SK-N-DZ (cell line): Measurements from ENCODE around the gene LST1.

Experiments
- DNase-seq: peaks from one replicate; pipeline ENCODE4 v3.0.0-alpha.2; 2015; ENCODE audit warnings: low spot score

LST1 gene

DNA sequence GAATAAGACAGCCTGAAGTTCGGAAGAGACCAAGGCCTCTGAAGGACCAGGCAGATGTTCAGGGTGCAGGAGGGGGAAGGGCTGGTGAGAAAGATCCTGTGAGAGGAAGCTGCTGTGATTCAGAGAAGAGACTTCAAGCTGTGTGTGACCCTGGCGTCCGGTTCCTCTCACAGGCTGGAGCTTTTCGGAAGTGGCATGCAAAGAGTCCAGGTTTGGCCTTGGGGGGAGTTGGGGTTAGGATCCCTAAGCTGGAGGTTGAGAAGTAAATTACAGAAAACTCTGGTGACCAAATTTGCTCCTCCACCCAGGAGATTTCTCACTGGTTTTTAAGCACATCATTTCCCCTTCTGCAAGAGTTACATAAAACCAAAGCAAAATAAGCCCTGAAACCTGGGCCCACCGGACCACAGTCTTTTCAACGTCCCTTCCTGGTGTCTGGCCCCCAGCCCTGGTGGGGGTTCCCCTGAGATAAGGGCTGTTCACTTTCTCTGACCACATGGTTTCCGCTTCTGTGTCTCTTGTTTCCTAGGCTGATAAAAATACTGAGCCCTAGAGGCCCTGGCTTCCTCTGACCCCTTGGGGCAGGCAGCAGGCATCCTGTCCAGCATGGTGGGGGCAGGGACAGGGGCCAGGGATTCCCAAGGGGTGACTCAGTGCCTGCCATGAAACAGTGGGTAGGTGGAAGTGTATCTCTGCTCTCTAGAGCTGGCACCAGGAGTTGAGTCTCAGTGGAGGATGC is 25.9 kb upstream of the LST1 start:
- DNase-seq: no peak

DNA sequence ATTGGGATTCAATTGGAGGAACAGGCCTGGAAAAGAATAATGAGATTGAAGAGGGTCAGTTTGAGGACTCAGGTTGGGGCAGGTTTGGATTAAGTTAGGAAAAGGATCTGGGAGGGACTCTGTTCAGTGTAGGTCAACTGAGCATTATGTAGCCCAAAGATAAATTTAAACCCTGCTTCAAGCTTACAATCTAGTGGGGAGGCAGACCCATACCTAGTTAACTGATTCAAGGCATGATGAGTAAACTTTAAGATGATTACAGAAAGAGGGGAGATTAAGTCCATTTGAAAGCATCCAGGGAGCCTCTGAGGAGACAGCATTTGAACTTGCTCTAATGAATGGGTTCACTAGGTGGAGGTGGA is 25.4 kb upstream of the LST1 start:
- no peak for DNase-seq

DNA sequence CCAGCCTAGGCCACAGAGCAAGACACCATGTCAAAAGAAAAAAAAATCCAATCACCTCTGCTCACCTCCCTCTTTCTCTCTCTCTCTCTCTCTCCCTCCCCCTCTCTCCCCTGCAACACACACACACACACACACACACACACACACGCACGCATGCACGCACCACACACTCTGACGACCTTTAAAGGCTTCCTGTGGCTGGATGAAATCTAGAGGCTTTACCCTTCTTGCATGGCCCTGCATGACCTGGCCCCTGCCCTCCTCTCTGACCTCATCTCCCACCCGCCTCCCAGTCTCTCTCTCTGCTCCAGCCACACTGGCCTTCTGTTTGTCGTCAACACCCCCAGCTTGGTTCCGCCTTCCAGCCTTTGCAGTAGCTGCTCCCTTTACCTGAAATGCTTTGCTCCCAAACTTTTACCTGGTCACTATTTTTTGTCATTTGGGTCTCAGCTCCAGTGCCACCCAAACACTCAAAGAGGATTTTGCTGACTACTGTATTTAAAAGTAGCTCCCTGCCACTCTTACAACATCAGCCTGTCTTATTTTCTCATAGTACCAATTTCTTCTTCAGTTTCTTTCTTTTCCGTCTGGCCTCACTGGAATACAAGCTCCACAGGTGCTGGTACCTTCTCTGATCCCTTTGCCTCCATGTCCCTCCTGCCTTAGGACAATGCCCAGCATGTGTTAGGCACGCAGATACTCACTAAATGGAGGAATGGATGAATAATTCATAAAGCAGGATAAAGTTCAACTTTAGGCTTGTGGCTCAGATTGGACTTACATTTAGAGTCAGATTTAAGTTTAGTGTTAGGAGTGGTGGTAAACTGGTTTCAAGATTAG is 18.3 kb upstream of the LST1 start:
- DNase-seq: no peak

DNA sequence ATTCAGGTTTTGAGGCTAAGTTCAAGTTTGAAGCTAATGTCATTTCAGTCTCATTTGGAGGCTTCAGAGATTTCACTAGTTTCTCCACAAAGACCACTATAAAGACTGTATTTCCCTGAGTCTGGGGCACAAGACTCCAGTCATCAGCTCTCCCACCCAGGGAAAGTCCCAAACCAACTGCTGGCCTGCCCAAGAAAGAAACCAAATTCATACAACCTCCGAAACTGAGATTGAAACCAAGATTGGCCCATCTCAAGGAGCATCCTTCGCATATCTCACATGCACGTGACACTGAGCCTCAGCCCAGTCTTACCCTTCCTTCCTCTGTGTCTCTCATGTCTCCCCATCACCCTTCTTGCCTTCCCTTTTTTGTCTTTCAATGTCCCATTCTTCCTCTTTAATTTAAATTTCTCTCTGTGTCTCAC is 17.5 kb upstream of the LST1 start:
- no peak for DNase-seq

DNA sequence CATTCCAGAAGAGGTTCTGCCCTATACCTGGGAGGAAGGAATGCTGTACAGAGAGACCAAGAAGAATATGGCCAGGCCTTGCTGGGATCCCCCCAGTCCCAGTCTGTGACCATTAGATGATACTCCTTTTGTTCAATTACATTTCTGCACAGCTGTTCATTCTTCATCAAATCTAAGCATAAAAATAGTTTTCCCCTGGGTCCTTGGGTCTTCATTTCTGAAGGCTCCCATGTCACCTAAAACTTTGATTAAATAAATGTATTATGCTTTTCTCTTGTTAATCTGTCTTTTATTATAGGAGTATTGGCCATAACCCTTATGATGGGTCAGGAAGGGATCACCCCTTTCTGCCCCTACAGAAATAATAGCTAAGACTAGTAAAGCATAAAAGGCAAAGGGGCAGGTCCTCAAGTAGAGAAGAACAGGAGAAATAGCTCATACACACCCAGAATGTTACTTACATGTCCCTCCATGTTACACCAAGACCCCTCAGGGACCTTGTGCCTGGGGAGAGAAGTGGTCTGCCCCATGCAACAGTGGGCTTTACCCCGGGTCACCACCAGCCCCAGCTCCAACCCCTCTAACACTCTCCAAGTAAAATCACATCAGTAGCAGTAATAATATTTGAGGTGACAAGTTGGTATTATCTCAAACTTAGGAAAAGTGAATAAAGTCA is 16.1 kb upstream of the LST1 start:
- DNase-seq: no peak

DNA sequence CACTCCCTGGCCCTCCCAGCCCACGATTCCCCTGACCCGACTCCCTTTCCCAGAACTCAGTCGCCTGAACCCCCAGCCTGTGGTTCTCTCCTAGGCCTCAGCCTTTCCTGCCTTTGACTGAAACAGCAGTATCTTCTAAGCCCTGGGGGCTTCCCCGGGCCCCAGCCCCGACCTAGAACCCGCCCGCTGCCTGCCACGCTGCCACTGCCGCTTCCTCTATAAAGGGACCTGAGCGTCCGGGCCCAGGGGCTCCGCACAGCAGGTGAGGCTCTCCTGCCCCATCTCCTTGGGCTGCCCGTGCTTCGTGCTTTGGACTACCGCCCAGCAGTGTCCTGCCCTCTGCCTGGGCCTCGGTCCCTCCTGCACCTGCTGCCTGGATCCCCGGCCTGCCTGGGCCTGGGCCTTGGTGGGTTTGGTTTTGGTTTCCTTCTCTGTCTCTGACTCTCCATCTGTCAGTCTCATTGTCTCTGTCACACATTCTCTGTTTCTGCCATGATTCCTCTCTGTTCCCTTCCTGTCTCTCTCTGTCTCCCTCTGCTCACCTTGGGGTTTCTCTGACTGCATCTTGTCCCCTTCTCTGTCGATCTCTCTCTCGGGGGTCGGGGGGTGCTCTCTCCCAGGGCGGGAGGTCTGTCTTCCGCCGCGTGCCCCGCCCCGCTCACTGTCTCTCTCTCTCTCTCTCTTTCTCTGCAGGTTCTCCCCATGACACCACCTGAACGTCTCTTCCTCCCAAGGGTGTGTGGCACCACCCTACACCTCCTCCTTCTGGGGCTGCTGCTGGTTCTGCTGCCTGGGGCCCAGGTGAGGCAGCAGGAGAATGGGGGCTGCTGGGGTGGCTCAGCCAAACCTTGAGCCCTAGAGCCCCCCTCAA is 13.8 kb upstream of the LST1 start, which contains the start of gene LTA:
Gene LTA, plus strand, starts transcription at position 249 of the 871 bp plus-strand sequence. Its CDS starts 454 bp downstream, at position 703.
- no peak for DNase-seq

DNA sequence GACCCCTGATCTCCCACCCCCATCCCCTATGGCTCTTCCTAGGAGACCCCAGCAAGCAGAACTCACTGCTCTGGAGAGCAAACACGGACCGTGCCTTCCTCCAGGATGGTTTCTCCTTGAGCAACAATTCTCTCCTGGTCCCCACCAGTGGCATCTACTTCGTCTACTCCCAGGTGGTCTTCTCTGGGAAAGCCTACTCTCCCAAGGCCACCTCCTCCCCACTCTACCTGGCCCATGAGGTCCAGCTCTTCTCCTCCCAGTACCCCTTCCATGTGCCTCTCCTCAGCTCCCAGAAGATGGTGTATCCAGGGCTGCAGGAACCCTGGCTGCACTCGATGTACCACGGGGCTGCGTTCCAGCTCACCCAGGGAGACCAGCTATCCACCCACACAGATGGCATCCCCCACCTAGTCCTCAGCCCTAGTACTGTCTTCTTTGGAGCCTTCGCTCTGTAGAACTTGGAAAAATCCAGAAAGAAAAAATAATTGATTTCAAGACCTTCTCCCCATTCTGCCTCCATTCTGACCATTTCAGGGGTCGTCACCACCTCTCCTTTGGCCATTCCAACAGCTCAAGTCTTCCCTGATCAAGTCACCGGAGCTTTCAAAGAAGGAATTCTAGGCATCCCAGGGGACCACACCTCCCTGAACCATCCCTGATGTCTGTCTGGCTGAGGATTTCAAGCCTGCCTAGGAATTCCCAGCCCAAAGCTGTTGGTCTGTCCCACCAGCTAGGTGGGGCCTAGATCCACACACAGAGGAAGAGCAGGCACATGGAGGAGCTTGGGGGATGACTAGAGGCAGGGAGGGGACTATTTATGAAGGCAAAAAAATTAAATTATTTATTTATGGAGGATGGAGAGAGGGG is 12.6 kb upstream of the LST1 start:
- DNase-seq: no peak

DNA sequence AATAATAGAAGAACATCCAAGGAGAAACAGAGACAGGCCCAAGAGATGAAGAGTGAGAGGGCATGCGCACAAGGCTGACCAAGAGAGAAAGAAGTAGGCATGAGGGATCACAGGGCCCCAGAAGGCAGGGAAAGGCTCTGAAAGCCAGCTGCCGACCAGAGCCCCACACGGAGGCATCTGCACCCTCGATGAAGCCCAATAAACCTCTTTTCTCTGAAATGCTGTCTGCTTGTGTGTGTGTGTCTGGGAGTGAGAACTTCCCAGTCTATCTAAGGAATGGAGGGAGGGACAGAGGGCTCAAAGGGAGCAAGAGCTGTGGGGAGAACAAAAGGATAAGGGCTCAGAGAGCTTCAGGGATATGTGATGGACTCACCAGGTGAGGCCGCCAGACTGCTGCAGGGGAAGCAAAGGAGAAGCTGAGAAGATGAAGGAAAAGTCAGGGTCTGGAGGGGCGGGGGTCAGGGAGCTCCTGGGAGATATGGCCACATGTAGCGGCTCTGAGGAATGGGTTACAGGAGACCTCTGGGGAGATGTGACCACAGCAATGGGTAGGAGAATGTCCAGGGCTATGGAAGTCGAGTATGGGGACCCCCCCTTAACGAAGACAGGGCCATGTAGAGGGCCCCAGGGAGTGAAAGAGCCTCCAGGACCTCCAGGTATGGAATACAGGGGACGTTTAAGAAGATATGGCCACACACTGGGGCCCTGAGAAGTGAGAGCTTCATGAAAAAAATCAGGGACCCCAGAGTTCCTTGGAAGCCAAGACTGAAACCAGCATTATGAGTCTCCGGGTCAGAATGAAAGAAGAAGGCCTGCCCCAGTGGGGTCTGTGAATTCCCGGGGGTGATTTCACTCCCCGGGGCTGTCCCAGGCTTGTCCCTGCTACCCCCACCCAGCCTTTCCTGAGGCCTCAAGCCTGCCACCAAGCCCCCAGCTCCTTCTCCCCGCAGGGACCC is 11.7 kb upstream of the LST1 start:
- DNase-seq: no peak

DNA sequence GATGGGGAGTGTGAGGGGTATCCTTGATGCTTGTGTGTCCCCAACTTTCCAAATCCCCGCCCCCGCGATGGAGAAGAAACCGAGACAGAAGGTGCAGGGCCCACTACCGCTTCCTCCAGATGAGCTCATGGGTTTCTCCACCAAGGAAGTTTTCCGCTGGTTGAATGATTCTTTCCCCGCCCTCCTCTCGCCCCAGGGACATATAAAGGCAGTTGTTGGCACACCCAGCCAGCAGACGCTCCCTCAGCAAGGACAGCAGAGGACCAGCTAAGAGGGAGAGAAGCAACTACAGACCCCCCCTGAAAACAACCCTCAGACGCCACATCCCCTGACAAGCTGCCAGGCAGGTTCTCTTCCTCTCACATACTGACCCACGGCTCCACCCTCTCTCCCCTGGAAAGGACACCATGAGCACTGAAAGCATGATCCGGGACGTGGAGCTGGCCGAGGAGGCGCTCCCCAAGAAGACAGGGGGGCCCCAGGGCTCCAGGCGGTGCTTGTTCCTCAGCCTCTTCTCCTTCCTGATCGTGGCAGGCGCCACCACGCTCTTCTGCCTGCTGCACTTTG is 10.7 kb upstream of the LST1 start, which contains the start of gene TNF:
Gene TNF, plus strand, starts transcription at position 231 of the 567 bp plus-strand sequence. Its CDS starts 177 bp downstream, at position 408.
- peak; percentile 42 for DNase-seq

DNA sequence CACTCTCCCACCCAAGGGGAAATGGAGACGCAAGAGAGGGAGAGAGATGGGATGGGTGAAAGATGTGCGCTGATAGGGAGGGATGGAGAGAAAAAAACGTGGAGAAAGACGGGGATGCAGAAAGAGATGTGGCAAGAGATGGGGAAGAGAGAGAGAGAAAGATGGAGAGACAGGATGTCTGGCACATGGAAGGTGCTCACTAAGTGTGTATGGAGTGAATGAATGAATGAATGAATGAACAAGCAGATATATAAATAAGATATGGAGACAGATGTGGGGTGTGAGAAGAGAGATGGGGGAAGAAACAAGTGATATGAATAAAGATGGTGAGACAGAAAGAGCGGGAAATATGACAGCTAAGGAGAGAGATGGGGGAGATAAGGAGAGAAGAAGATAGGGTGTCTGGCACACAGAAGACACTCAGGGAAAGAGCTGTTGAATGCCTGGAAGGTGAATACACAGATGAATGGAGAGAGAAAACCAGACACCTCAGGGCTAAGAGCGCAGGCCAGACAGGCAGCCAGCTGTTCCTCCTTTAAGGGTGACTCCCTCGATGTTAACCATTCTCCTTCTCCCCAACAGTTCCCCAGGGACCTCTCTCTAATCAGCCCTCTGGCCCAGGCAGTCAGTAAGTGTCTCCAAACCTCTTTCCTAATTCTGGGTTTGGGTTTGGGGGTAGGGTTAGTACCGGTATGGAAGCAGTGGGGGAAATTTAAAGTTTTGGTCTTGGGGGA is 10.0 kb upstream of the LST1 start:
- peak; percentile 85 for DNase-seq

DNA sequence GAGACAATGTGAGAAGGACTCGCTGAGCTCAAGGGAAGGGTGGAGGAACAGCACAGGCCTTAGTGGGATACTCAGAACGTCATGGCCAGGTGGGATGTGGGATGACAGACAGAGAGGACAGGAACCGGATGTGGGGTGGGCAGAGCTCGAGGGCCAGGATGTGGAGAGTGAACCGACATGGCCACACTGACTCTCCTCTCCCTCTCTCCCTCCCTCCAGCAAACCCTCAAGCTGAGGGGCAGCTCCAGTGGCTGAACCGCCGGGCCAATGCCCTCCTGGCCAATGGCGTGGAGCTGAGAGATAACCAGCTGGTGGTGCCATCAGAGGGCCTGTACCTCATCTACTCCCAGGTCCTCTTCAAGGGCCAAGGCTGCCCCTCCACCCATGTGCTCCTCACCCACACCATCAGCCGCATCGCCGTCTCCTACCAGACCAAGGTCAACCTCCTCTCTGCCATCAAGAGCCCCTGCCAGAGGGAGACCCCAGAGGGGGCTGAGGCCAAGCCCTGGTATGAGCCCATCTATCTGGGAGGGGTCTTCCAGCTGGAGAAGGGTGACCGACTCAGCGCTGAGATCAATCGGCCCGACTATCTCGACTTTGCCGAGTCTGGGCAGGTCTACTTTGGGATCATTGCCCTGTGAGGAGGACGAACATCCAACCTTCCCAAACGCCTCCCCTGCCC is 9.0 kb upstream of the LST1 start:
- DNase-seq: no peak

DNA sequence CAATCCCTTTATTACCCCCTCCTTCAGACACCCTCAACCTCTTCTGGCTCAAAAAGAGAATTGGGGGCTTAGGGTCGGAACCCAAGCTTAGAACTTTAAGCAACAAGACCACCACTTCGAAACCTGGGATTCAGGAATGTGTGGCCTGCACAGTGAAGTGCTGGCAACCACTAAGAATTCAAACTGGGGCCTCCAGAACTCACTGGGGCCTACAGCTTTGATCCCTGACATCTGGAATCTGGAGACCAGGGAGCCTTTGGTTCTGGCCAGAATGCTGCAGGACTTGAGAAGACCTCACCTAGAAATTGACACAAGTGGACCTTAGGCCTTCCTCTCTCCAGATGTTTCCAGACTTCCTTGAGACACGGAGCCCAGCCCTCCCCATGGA is 8.5 kb upstream of the LST1 start:
- no peak for DNase-seq

DNA sequence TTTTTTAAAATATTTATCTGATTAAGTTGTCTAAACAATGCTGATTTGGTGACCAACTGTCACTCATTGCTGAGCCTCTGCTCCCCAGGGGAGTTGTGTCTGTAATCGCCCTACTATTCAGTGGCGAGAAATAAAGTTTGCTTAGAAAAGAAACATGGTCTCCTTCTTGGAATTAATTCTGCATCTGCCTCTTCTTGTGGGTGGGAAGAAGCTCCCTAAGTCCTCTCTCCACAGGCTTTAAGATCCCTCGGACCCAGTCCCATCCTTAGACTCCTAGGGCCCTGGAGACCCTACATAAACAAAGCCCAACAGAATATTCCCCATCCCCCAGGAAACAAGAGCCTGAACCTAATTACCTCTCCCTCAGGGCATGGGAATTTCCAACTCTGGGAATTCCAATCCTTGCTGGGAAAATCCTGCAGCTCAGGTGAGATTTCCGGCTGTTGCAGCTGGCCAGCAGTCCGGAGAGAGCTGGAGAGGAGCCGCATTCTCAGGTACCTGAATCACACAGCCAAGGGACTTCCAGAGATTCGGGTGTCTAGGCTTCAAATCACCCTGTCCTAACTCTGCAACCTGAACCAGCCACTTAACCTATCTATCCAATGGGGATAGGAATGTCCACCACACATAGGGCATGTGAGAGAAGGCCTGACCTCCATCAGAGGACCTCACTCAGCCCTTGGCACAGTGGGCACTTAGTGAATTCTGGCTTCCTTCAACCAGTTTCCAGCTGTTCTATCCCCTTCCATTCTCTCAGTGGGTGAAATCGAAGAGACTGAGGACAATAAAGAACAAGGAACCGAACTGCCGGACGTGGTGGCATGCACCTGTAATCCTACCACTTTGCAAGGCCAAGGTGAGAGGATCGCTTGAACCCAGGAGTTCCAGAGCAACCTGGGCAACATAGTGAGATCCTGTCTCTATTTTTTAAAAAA is 7.6 kb upstream of the LST1 start:
- DNase-seq: no peak

DNA sequence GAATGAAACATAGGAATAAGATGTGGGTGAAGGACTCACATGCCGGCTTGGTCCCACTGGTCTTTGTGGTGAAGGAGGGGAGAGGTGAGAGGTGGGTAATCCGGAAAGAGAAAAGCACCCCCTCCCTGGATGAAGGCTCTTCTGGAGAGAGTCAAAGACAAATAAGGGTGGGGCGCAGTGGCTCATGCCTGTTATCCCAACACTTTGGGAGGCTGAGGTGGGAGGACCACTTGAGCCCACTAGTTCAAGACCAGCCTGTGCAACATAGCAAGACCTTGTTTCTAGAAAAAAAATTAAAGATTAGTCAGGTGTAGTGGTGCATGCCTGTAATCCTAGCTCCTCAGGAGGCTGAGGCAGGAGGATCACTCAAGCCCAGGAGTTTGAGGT is 7.0 kb upstream of the LST1 start:
- DNase-seq: no peak

DNA sequence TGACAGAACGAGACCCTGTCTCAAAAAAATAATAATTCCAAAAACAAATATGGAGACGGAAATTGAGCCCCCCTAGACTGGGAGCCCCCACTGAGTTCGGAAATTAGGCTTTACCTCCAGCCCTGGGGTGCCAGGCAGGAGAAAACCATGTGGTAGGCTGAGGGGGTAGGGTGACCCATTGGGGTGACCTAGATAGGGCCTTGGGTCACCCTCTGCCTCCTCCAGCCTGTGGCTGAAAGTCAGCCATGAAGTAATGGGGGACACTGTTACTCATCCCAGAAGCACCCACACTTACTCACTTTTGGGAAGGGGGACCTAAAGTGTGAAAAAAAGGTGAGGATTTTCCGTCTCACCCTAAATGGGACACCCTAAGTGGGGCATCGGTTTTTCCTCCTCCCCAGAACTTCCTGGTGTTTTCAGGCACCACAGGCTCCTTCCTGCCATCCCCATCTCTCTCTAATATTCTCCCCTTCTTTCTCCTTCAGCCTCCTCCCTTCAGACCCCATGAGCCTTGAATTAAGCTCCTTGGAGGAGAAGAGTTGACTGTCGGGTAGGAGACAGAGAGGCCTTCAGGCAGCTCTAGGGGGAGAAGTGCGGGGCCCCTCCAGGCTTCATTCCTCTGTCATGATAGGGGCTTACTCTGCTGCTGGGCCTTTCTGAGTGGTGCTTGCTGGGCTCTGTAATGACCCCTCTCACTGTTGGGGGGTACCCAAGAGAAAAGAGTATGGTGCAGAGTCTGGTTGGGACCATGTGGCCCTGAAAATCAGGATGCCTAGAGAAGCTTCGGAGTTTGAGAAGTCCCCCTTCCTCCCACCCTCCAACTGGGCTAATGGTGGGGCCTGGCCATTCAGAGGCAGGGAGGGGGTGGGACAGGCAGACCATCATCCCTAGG is 6.3 kb upstream of the LST1 start:
- DNase-seq: no peak

DNA sequence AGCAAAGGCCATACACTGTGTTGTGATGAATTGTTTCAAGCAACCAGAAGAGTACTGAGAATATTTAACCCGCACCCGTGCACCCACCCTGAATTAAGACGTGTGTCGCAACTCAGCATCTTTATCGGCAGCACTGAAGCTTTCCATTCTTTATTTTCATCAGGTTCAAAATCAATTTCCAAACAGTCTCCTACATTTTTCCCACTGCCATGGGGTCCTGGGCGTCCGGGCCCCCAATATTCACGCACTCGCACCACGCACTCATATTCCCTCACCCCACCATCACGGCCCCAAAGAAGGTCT is 5.7 kb upstream of the LST1 start:
- no peak for DNase-seq
